Right lobe of liver (tissue), 6 donors: ENCODE measurements around the gene NPIPB8. TPM values are rescaled to one million over a fixed set of nuclear protein-coding genes. Genes with fewer than 3 reads are reported as not detected.
"Not testable (repeated sequence)": the region's sequence is repeated elsewhere in the genome, so short reads cannot be mapped to it uniquely, and the experiment has no call there.

Source experiments
- ATAC-seq, 4 donors: fragments of 200-7000 bp; cut with Tn5 transposase; one replicate each; pipeline ENCODE4 v1.9.1; 2020; ENCODE audit warnings: mild to moderate bottlenecking in 4 of 4, moderate library complexity in 4 of 4
- DNase-seq, 3 donors: peaks; one replicate each; pipeline ENCODE4 v3.0.0-alpha.2; 2020
- H3K27ac ChIP-seq, 3 donors: fragments of 200-600 bp; one replicate each; pipeline ENCODE4 v1.8.0; 2022
- H3K27me3 ChIP-seq, 2 donors: fragments of 200-600 bp; one replicate each; pipeline ENCODE4 v1.8.0; 2022
- H3K36me3 ChIP-seq, 4 donors: fragments of 200-600 bp; sonication (generic) in 1 of 4; one replicate each; pipeline versions ENCODE4 v1.5.1 to v1.8.0; 2017 to 2022; ENCODE audit warnings: control low read depth in 1 of 4
- H3K4me1 ChIP-seq, 4 donors: fragments of 200-600 bp; sonication (generic) in 1 of 4; one replicate each; pipeline versions ENCODE4 v1.5.1 to v1.8.0; 2017 to 2022; ENCODE audit warnings: control low read depth in 1 of 4
- H3K4me3 ChIP-seq, 3 donors: fragments of 200-600 bp; one replicate each; pipeline ENCODE4 v1.8.0; 2022
- H3K9me3 ChIP-seq, 4 donors: fragments of 200-600 bp; sonication (generic) in 1 of 4; one replicate each; pipeline versions ENCODE4 v1.5.1 to v1.8.0; 2017 to 2022; ENCODE audit warnings: control low read depth in 1 of 4
- POLR2A ChIP-seq: fragments of 450-650 bp; IDR thresholded peaks from one replicate; pipeline ENCODE4 v1.6.1; 2017; ENCODE audit warnings: antibody characterized with exemption, mild to moderate bottlenecking
- WGBS: methylation state at CpG from one replicate; pipeline ENCODE4 v1.1.6; 2018; ENCODE audit warnings: low coverage, low lambda C conversion rate; ENCODE audit not compliant: insufficient coverage; ENCODE audit errors: missing lambda C conversion rate; 5-methylcytosine and 5-hydroxymethylcytosine counted together
- intact Hi-C, 2 donors: fragments of 100-400 bp; cut with DNase I; formaldehyde crosslinking; loops; one replicate each; pipeline versions ENCODE4 v1.11.2 to v1.14.1; 2022
- total RNA-seq, 6 experiments: library from RNA; depleted of rRNA in 2 of 6; stranded (reverse); fragments of >200 nt in 2 of 6; fragmentation: NEBNext Ultra II Directional in 3 of 6; extraction: Animal tissue kit (Norgen Biotek cat#: 25700) in 3 of 6; gene quantifications; one replicate each; pipeline versions ENCODE4 v1.1.0 to v1.2.4, GENCODE V29; 2016 to 2023
- TF ChIP-seq, protein P1 (sequence below), 4 donors: fragments of 200-600 bp in 3 of 4; fragments of 450-650 bp in 1 of 4; IDR thresholded peaks; one replicate each; pipeline versions ENCODE4 v1.5.1 to v1.8.0; 2016 to 2022; ENCODE audit warnings: antibody characterized with exemption in 4 of 4, mild to moderate bottlenecking in 2 of 4
- donor health status: DM: no; HTN: yes; CAD: no.
- donor health status: DM: no; HTN: no; CAD: no.
- donor health status: DM: no; HTN: no; CAD: no.
- donor health status: DM: no; HTN: yes; CAD: no.
- donor health status: DM: no; HTN: yes; CAD: no.

The NPIPB8 gene
- total RNA-seq, 6 experiments from 2014 or later = 0.89 to 2.1 (median 0.93) TPM; not detected in 3

DNA sequence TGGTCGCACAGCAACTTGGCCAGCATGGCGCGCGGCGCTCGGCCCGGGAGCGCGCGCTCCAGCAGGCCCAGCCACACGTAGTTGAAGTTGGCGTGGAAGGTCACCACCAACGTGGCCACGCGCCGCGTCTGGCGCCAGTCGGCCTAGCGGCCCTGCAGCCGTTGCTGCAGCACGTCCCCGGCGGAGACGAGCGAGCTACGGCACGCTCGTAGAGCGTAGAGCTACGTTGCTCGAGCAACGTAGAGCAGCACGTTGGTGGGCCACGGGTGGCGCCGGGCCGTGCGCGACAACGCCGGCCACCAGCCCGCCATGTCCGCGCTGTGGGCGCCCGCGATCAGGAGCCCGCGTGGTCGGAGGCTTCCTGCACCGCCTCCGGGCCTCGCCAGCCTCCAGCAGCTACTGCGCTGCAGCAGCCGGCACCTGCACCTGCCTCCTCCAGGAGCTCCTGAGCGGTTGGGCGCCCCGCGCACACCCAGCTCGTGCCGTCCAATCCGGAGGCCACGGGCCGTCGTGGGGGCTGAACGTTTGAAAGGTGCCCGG is 14.6 kb upstream of the NPIPB8 start:
- Histone ChIP-seq H3K4me1 (no peaks in the 10 kb centered on the region), H3K4me3 (peak overlapping the region; percentile 34 to 70 (median 60)), H3K9me3 (no peaks in the 10 kb centered on the region), H3K27ac (no peak overlapping the region), H3K27me3 (no peaks in the 10 kb centered on the region), H3K36me3 (peaks cover 0 to 7% (median 0%) of the 10 kb centered on the region in 4 donors)
- TF ChIP-seq, protein P1, sequence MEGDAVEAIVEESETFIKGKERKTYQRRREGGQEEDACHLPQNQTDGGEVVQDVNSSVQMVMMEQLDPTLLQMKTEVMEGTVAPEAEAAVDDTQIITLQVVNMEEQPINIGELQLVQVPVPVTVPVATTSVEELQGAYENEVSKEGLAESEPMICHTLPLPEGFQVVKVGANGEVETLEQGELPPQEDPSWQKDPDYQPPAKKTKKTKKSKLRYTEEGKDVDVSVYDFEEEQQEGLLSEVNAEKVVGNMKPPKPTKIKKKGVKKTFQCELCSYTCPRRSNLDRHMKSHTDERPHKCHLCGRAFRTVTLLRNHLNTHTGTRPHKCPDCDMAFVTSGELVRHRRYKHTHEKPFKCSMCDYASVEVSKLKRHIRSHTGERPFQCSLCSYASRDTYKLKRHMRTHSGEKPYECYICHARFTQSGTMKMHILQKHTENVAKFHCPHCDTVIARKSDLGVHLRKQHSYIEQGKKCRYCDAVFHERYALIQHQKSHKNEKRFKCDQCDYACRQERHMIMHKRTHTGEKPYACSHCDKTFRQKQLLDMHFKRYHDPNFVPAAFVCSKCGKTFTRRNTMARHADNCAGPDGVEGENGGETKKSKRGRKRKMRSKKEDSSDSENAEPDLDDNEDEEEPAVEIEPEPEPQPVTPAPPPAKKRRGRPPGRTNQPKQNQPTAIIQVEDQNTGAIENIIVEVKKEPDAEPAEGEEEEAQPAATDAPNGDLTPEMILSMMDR (IDR thresholded peaks at IDR 0.05) = no peak
- TF ChIP-seq POLR2A = peak; percentile 23
- intact Hi-C loops = no loop called here
- WGBS = 0% methylated on average over 4 of the region's 68 CpGs
- DNase-seq (peak; percentile 58 to 76 (median 73)), ATAC-seq (peak; percentile 78 to 97 (median 92))

DNA sequence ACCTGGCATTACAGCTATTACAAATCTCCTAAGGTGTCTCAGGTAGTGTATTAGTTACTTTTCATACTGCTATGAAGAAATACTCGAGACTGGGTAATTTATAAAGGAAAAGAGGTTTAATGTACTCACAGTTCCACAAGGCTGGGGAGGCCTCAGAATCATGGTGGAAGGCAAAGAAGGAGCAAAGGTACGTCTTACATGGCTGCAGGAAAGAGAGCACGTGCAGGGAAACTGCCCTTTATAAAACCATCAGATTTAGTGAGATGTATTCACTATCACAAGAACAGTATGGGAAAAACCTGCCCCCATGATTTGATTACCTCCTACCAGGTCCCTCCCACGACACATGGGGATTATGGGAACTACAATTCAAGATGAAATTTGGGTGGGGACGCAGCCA is 7.0 kb upstream of the NPIPB8 start:
- DNase-seq, intact Hi-C loops, H3K36me3 ChIP-seq: not testable (repeated sequence)

DNA sequence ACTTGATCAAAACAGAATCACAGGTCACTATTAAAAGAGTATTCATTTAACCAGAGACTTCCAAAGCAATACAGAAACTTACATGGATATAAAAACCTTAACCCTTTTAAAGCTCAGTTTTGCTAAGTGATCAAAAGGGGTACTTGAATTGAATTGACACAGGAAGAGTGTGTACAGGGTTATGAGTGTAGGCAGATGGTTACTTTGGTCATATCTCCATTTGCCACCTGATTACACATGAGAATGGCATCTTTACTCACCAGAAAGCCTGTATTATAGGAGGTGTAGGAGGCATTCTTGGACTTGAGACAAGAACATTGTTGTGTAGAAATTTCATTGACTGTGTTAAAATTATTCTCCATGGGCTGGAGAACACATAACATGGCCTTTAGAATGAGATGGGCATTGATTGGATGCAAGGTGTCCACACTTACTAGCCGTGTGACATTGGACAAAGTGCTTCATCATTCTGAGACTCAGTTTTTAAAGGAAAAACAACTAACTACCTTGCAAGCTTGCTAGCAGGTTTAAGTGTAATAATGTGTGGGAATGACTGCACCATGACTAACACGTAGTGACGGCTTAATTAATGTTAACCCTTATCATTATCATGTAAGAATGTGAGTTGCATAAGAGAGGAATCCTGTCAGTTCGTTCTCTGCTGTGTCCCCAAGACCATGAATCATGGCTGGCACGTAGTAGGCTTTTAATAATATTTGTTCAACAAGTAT is 1.6 kb upstream of the NPIPB8 start:
- H3K9me3 ChIP-seq, H3K4me3 ChIP-seq, H3K27ac ChIP-seq, intact Hi-C loops, ATAC-seq, H3K36me3 ChIP-seq, H3K4me1 ChIP-seq, H3K27me3 ChIP-seq, DNase-seq: not testable (repeated sequence)
- WGBS = 50% methylated on average over 4 of the region's 5 CpGs

More for the DNA sequence above, 7.0 kb upstream of the NPIPB8 start:
- 88% methylated on average over 3 of the region's 5 CpGs for WGBS
- H3K27me3 ChIP-seq, H3K4me1 ChIP-seq, H3K4me3 ChIP-seq, H3K27ac ChIP-seq, H3K9me3 ChIP-seq, ATAC-seq: not testable (repeated sequence)

GRCh38 chr16:28638359-28638758 is 494 bp downstream of the NPIPB8 start:
- DNase-seq, H3K27me3 ChIP-seq, H3K36me3 ChIP-seq, H3K4me3 ChIP-seq, H3K9me3 ChIP-seq, H3K27ac ChIP-seq, ATAC-seq, H3K4me1 ChIP-seq, intact Hi-C loops: not testable (repeated sequence)
- 82% methylated on average over 3 of the region's 5 CpGs for WGBS

GRCh38 chr16:28639959-28640358 is 2.1 kb downstream of the NPIPB8 start:
- ATAC-seq, H3K27me3 ChIP-seq, DNase-seq, H3K4me3 ChIP-seq, H3K36me3 ChIP-seq, intact Hi-C loops, H3K4me1 ChIP-seq, H3K9me3 ChIP-seq, H3K27ac ChIP-seq: not testable (repeated sequence)
- 40% methylated on average over 1 of the region's 2 CpGs for WGBS

- H3K36me3 ChIP-seq, ATAC-seq, H3K9me3 ChIP-seq, H3K4me1 ChIP-seq, DNase-seq, intact Hi-C loops, H3K27me3 ChIP-seq, H3K27ac ChIP-seq, H3K4me3 ChIP-seq: not testable (repeated sequence)
- WGBS = no CpG with 5 or more reads among the region's 25 CpGs
These were observed 28.4 kb downstream of the NPIPB8 start for GRCh38 chr16:28666264-28666663.

- H3K9me3 ChIP-seq, H3K36me3 ChIP-seq, H3K27ac ChIP-seq, intact Hi-C loops, H3K4me1 ChIP-seq, DNase-seq, H3K27me3 ChIP-seq, H3K4me3 ChIP-seq: not testable (repeated sequence)
- WGBS = no CpG with 5 or more reads among the region's 7 CpGs
- peak in 2 of 4 donors; percentile 19 to 20 for ATAC-seq
These were observed 29.6 kb downstream of the NPIPB8 start for GRCh38 chr16:28667480-28667879.

- H3K9me3 ChIP-seq, H3K4me3 ChIP-seq, H3K36me3 ChIP-seq, H3K27me3 ChIP-seq, H3K27ac ChIP-seq, ATAC-seq, DNase-seq, intact Hi-C loops, H3K4me1 ChIP-seq: not testable (repeated sequence)
- no CpG with 5 or more reads among the region's 4 CpGs for WGBS
These were observed 30.3 kb downstream of the NPIPB8 start for GRCh38 chr16:28668199-28668598.

GRCh38 chr16:28688327-28688952 is 50.6 kb downstream of the NPIPB8 start:
- no CpG with 5 or more reads among the region's 10 CpGs for WGBS
- intact Hi-C loops, DNase-seq, H3K9me3 ChIP-seq, H3K27me3 ChIP-seq, H3K4me3 ChIP-seq, H3K4me1 ChIP-seq, H3K27ac ChIP-seq, H3K36me3 ChIP-seq: not testable (repeated sequence)
- ATAC-seq = peak; percentile 100

- DNase-seq, H3K9me3 ChIP-seq, H3K27ac ChIP-seq, ATAC-seq, H3K4me3 ChIP-seq, H3K36me3 ChIP-seq, H3K27me3 ChIP-seq, intact Hi-C loops, H3K4me1 ChIP-seq: not testable (repeated sequence)
- WGBS = no CpG with 5 or more reads among the region's 13 CpGs
These were observed 51.6 kb downstream of the NPIPB8 start for GRCh38 chr16:28689425-28689824.
